GM21737 (cell line): ENCODE results near the gene NDUFV3.
"Not testable (repeated sequence)": the region's sequence is repeated elsewhere in the genome, so short reads cannot be mapped to it uniquely, and the experiment has no call there.

ENCODE experiments used
- ATAC-seq: cut with Tn5 transposase; IDR thresholded peaks from one replicate; pipeline ENCODE4 v1.9.1; 2021; ENCODE audit warnings: mild to moderate bottlenecking, moderate library complexity; ENCODE audit not compliant: unreplicated experiment

The NDUFV3 gene

GRCh38 chr21:42883921-42884320 is 9.2 kb upstream of the NDUFV3 start:
- ATAC-seq: no peak

GRCh38 chr21:42887326-42887725 is 5.8 kb upstream of the NDUFV3 start:
- no peak for ATAC-seq

- no peak for ATAC-seq
These were observed 553 bp upstream of the NDUFV3 start for GRCh38 chr21:42892582-42892930.

GRCh38 chr21:42900446-42900845 is 7.3 kb downstream of the NDUFV3 start:
- no peak for ATAC-seq

GRCh38 chr21:42903817-42904216 is 10.7 kb downstream of the NDUFV3 start:
- no peak for ATAC-seq

GRCh38 chr21:42905195-42905594 is 12.1 kb downstream of the NDUFV3 start:
- no peak for ATAC-seq

GRCh38 chr21:42906233-42906632 is 13.1 kb downstream of the NDUFV3 start:
- no peak for ATAC-seq

- not testable (repeated sequence) for ATAC-seq
These were observed 15.4 kb downstream of the NDUFV3 start for GRCh38 chr21:42908484-42908883.

GRCh38 chr21:42911920-42912319 is 18.8 kb downstream of the NDUFV3 start:
- ATAC-seq: not testable (repeated sequence)

GRCh38 chr21:42913476-42913875 is 20.4 kb downstream of the NDUFV3 start:
- ATAC-seq: no peak

GRCh38 chr21:42918291-42918690 is 25.2 kb downstream of the NDUFV3 start:
- ATAC-seq: no peak

GRCh38 chr21:42921927-42922326 is 28.8 kb downstream of the NDUFV3 start:
- no peak for ATAC-seq

GRCh38 chr21:42922918-42923317 is 29.8 kb downstream of the NDUFV3 start:
- ATAC-seq: no peak

- ATAC-seq: peak; percentile 85
These were observed 30.7 kb downstream of the NDUFV3 start for GRCh38 chr21:42923553-42924432.

- no peak for ATAC-seq
These were observed 31.3 kb downstream of the NDUFV3 start for GRCh38 chr21:42924433-42924751.

GRCh38 chr21:42925114-42925926 is 32.2 kb downstream of the NDUFV3 start, which contains the start of gene ERVH48-1:
TSS of gene ERVH48-1 (minus strand) at chr21:42925630. CDS start at chr21:42919006, 6,624 bp downstream.
- ATAC-seq: no peak

GRCh38 chr21:42927474-42928200 is 34.5 kb downstream of the NDUFV3 start:
- not testable (repeated sequence) for ATAC-seq

- no peak for ATAC-seq
These were observed 36.9 kb downstream of the NDUFV3 start for GRCh38 chr21:42929969-42930368.

- ATAC-seq: no peak
These were observed 38.6 kb downstream of the NDUFV3 start for GRCh38 chr21:42931560-42932235.

- not testable (repeated sequence) for ATAC-seq
These were observed 39.4 kb downstream of the NDUFV3 start for GRCh38 chr21:42932378-42933136.
